ENCODE results near the gene DESI1.

- TF ChIP-seq CTCF (IDR thresholded peaks at IDR 0.05; ENCODE audit: poor library complexity, severe bottlenecking) (no peak), POLR2AphosphoS5 (IDR thresholded peaks at IDR 0.05) (no peak), EP300 (conservative IDR thresholded peaks at IDR 0.05; ENCODE audit: poor library complexity, severe bottlenecking) (no peak)
Measured at GRCh38 chr22:41560095-41560471, 60.8 kb downstream of the DESI1 start.

Data from neural cell (in vitro differentiated cells).